Mammary epithelial cell (primary cell): ENCODE data around the gene DCAF10.

Experiments
- CTCF ChIP-seq, 2 donors: IDR thresholded peaks in 1 of 2; conservative IDR thresholded peaks in 1 of 2; 2 replicates each; pipeline ENCODE4 v1.5.1; 2011 to 2012; ENCODE audit warnings: inconsistent platforms in 2 of 2, low read length in 2 of 2, mild to moderate bottlenecking in 2 of 2, control low read depth in 1 of 2, low read depth in 1 of 2; ENCODE audit not compliant: insufficient read depth in 1 of 2; ENCODE audit errors: extremely low read depth in 1 of 2
- EZH2 ChIP-seq: IDR thresholded peaks from 2 replicates; pipeline ENCODE4 v1.6.1; 2012; ENCODE audit warnings: low read length, inconsistent platforms, borderline replicate concordance

GRCh38 chr9:37908698-37909186 lies 108.1 kb downstream of the DCAF10 start:
- TF ChIP-seq CTCF (conservative IDR thresholded peaks at IDR 0.05 in 1 of 2, IDR thresholded peaks at IDR 0.05 in 1 of 2; ENCODE audit: extremely low read depth in 1 of 2, insufficient read depth in 1 of 2, low read depth in 1 of 2, low read length in 2 of 2): no peak
- TF ChIP-seq EZH2: no peak
